ENCODE results near the gene LSM14A. TPM values are rescaled to one million over a fixed set of nuclear protein-coding genes. Genes with fewer than 3 reads are reported as not detected.

Gene LSM14A
- total and polyA plus RNA-seq, 2 of the 13 experiments (the other 11 are each of a cell fraction or from before 2014, with no cell fraction given), result 77.0 to 83.6 TPM

DNA sequence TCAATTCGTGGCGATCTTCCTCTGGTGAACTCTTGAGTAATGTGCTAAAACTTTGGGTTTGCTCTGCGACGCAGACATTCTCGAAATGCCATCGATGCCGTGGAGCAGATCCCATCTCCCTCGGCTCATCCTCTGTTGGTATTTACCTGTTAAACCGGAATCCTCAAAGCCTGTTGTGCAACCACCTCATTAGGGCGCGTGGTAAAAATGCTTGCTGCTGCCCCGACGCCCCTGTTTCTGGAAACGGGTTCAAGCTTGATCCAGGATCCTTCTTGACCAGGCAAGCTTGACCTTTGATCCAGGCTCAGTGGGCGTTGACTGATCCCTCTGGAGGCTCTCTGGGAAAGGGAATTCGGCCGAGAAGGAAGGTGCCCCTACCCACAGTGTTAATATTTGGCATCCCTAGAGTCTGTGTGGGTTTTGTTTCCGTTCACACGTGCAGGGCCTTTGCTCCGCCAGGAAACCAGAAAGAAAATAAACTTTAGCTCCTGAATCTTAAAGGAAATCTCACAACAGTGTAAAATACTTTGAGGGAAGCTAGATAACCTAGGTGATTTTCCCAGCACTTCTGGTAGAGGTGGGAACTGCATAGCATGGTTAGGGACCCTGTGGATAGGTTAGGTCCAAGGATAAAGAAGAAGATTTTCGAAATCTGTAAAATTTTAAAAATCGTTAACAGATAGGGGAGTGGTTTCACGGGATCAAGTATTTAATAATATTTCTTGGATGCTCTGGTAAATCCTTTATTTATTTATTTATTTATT lies 1.1 kb downstream of the LSM14A start (continued):
- TF ChIP-seq ZSCAN29 (CRISPR knock-in tag; conservative IDR thresholded peaks at IDR 0.05) (peak; percentile 87), ZNF121 (CRISPR knock-in tag; IDR thresholded peaks at IDR 0.05) (no peak), GTF3A (CRISPR knock-in tag; conservative IDR thresholded peaks at IDR 0.05) (no peak), ZNF230 (CRISPR knock-in tag; IDR thresholded peaks at IDR 0.05) (no peak), TMF1 (CRISPR knock-in tag; IDR thresholded peaks at IDR 0.05; ENCODE audit: low read depth) (0 out of 2 replicates have a peak, but pooled peaks have one; percentile 8), ZNF563 (CRISPR knock-in tag; IDR thresholded peaks at IDR 0.05) (no peak; the same call in 1 of the 2 replicates), SRSF1 (optimal IDR thresholded peaks at IDR 0.05; ENCODE audit: low read depth, low read length) (no peak), ZNF850 (CRISPR knock-in tag; conservative IDR thresholded peaks at IDR 0.05) (no peak), ZNF235 (CRISPR knock-in tag; IDR thresholded peaks at IDR 0.05; ENCODE audit: borderline replicate concordance) (no peak), ZNF138 (CRISPR knock-in tag; IDR thresholded peaks at IDR 0.05; ENCODE audit: low read depth) (no peak), JUNB (CRISPR knock-in tag; IDR thresholded peaks at IDR 0.05; ENCODE audit: borderline replicate concordance) (no peak), NAIF1 (CRISPR knock-in tag; IDR thresholded peaks at IDR 0.05; ENCODE audit: borderline replicate concordance) (no peak), ZNF234 (CRISPR knock-in tag; conservative IDR thresholded peaks at IDR 0.05) (no peak), PAWR (CRISPR knock-in tag; IDR thresholded peaks at IDR 0.05; ENCODE audit: borderline replicate concordance) (no peak), ZNF24 (IDR thresholded peaks at IDR 0.05) (no peak), ZNF644 (CRISPR knock-in tag; IDR thresholded peaks at IDR 0.05; ENCODE audit: low read depth) (peak; percentile 35; the same call in 1 of the 2 replicates), ZNF567 (CRISPR knock-in tag; IDR thresholded peaks at IDR 0.05; ENCODE audit: borderline replicate concordance) (no peak)
- TF ChIP-seq, protein P1, sequence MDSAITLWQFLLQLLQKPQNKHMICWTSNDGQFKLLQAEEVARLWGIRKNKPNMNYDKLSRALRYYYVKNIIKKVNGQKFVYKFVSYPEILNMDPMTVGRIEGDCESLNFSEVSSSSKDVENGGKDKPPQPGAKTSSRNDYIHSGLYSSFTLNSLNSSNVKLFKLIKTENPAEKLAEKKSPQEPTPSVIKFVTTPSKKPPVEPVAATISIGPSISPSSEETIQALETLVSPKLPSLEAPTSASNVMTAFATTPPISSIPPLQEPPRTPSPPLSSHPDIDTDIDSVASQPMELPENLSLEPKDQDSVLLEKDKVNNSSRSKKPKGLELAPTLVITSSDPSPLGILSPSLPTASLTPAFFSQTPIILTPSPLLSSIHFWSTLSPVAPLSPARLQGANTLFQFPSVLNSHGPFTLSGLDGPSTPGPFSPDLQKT (CRISPR knock-in tag; IDR thresholded peaks at IDR 0.05; ENCODE audit: borderline replicate concordance), result no peak
- TF ChIP-seq, protein P2, sequence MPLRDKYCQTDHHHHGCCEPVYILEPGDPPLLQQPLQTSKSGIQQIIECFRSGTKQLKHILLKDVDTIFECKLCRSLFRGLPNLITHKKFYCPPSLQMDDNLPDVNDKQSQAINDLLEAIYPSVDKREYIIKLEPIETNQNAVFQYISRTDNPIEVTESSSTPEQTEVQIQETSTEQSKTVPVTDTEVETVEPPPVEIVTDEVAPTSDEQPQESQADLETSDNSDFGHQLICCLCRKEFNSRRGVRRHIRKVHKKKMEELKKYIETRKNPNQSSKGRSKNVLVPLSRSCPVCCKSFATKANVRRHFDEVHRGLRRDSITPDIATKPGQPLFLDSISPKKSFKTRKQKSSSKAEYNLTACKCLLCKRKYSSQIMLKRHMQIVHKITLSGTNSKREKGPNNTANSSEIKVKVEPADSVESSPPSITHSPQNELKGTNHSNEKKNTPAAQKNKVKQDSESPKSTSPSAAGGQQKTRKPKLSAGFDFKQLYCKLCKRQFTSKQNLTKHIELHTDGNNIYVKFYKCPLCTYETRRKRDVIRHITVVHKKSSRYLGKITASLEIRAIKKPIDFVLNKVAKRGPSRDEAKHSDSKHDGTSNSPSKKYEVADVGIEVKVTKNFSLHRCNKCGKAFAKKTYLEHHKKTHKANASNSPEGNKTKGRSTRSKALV (CRISPR knock-in tag; IDR thresholded peaks at IDR 0.05), result peak; percentile 88; the same call in 1 of the 2 replicates
- TF ChIP-seq, protein P3, sequence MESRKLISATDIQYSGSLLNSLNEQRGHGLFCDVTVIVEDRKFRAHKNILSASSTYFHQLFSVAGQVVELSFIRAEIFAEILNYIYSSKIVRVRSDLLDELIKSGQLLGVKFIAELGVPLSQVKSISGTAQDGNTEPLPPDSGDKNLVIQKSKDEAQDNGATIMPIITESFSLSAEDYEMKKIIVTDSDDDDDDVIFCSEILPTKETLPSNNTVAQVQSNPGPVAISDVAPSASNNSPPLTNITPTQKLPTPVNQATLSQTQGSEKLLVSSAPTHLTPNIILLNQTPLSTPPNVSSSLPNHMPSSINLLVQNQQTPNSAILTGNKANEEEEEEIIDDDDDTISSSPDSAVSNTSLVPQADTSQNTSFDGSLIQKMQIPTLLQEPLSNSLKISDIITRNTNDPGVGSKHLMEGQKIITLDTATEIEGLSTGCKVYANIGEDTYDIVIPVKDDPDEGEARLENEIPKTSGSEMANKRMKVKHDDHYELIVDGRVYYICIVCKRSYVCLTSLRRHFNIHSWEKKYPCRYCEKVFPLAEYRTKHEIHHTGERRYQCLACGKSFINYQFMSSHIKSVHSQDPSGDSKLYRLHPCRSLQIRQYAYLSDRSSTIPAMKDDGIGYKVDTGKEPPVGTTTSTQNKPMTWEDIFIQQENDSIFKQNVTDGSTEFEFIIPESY (CRISPR knock-in tag; IDR thresholded peaks at IDR 0.05), result 0 out of 2 replicates have a peak, but pooled peaks have one; percentile 45
- TF ChIP-seq, protein P4, sequence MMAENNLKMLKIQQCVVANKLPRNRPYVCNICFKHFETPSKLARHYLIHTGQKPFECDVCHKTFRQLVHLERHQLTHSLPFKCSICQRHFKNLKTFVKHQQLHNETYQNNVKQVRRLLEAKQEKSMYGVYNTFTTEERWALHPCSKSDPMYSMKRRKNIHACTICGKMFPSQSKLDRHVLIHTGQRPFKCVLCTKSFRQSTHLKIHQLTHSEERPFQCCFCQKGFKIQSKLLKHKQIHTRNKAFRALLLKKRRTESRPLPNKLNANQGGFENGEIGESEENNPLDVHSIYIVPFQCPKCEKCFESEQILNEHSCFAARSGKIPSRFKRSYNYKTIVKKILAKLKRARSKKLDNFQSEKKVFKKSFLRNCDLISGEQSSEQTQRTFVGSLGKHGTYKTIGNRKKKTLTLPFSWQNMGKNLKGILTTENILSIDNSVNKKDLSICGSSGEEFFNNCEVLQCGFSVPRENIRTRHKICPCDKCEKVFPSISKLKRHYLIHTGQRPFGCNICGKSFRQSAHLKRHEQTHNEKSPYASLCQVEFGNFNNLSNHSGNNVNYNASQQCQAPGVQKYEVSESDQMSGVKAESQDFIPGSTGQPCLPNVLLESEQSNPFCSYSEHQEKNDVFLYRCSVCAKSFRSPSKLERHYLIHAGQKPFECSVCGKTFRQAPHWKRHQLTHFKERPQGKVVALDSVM (CRISPR knock-in tag; IDR thresholded peaks at IDR 0.05), result no peak
